ENCODE results near the gene TSC2.
"Not testable (repeated sequence)": the region's sequence is repeated elsewhere in the genome, so short reads cannot be mapped to it uniquely, and the experiment has no call there.

The TSC2 gene

DNA sequence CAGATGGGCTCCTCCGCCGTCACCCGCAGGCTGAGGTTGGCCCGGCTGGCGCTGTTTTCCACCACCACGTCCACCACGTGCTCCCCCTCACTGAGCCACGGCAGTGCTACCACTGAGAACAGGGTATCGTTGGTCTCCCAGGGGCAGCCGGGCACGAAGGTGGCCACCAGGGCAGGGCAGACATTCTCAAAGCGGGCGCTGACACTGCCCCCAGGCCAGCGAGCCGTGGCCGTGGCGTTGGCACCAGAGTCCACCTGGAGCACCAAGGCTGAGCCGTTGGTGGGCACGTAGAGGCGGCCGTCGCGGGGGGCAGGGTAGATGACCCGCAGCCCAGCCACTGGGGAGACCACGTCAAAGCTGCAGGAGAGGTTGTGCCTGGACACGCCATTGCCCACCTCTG is 66.4 kb downstream of the TSC2 start:
- peaks cover 17% of the 10 kb centered on the region for H3K36me3 ChIP-seq (ENCODE audit: control insufficient read depth, insufficient read depth, low read length)
- not testable (repeated sequence) for H3K27me3 ChIP-seq (ENCODE audit: control insufficient read depth, insufficient read depth, low read length); DNase-seq (ENCODE audit: low read depth, low spot score); H3K4me3 ChIP-seq (ENCODE audit: low read length); H3K9me3 ChIP-seq (ENCODE audit: control insufficient read depth, insufficient read depth, low read length); H3K4me1 ChIP-seq (ENCODE audit: control insufficient read depth, insufficient read depth, low read length); H3K27ac ChIP-seq (ENCODE audit: low read length)
- WGBS (ENCODE audit: insufficient coverage, insufficient read length), result no CpG with 5 or more reads among the region's 26 CpGs

DNA sequence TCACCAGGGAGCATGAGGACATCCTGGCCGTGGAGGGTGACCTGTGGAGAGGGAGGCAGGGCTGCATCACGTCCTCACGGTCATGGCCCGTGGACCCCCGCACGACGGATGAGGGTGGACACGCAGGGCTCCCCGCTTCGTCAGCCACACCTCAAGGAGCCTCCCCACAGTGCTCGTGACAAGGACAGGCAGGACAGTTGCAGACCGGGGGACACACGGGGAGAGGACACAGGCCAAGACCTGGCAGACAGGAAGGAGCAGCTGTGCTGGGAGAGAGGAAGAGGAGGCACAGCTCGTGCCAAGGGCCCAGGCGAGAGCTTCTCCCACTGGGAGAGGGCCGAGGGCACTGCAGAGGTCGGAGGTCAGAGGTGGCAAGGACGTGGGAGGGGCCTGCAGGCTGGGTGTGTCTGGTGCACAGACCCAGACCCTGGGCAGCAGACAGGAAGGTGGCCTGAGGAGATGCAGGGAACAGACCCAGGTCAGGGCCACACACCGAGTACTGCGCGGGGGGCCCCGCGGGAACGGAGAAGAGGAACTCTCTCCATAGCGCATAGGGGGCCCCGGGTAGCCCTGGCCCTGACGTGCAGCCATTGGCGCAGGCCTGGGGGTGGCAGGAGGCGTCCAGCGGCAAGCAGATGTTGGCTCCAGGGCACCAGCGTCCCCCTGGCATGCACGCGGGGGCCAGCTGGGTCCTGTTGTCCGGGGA is 67.3 kb downstream of the TSC2 start:
- peaks cover 16% of the 10 kb centered on the region for H3K36me3 ChIP-seq (ENCODE audit: control insufficient read depth, insufficient read depth, low read length)
- not testable (repeated sequence) for H3K4me1 ChIP-seq (ENCODE audit: control insufficient read depth, insufficient read depth, low read length); H3K4me3 ChIP-seq (ENCODE audit: low read length); H3K27ac ChIP-seq (ENCODE audit: low read length); H3K9me3 ChIP-seq (ENCODE audit: control insufficient read depth, insufficient read depth, low read length); H3K27me3 ChIP-seq (ENCODE audit: control insufficient read depth, insufficient read depth, low read length); DNase-seq (ENCODE audit: low read depth, low spot score)
- no CpG with 5 or more reads among the region's 34 CpGs for WGBS (ENCODE audit: insufficient coverage, insufficient read length)

DNA sequence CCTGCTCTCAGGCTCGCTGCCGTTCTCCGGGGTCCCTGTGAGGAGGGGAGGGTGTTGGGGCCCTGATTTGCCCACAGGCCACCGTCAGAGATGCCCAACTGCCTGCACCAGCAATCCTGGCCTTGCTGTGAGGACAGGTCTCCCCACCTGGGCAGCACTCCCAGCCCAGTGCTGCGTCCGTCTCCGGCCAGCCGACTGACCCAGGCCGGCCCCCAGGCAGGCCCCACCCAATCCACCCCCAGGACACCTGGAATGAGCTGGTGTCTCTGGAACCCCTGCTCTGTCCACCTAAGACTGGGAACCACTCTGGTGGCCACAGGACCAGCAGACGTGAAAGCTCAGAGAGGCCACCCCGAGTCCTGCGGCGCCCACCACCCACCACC is 67.8 kb downstream of the TSC2 start:
- H3K36me3 ChIP-seq (ENCODE audit: control insufficient read depth, insufficient read depth, low read length), result peaks cover 13% of the 10 kb centered on the region
- no CpG with 5 or more reads among the region's 13 CpGs for whole genome bisulfite sequencing (ENCODE audit: insufficient coverage, insufficient read length)
- no peak for DNase-seq (ENCODE audit: low read depth, low spot score)
- H3K4me3 ChIP-seq (ENCODE audit: low read length), result no peak overlapping the region
- no peaks in the 10 kb centered on the region; the same call in 1 of the 2 replicates for H3K4me1 ChIP-seq (ENCODE audit: control insufficient read depth, insufficient read depth, low read length)
- no peaks in the 10 kb centered on the region for H3K27me3 ChIP-seq (ENCODE audit: control insufficient read depth, insufficient read depth, low read length)
- H3K9me3 ChIP-seq (ENCODE audit: control insufficient read depth, insufficient read depth, low read length), result no peaks in the 10 kb centered on the region
- H3K27ac ChIP-seq (ENCODE audit: low read length), result no peak overlapping the region

DNA sequence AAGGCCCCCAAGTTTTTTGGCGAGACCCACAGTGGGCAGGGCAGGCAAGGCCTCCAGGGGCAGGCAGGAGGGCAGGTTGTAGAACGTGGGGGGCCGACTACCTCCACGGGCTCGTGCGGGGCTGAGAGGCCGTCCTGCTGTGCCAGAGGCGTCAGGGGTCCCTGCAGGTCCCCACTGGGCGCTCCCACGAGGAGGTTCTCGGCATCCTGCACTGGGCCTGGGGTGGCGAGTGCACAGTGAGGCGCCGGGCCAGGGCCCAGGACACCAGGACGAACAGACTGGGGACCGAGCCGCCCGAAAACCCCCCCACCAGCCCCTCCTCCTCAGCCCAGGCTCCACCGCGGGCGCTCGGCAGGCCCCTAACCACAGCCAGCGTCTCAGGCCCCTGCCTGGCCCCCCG is 68.6 kb downstream of the TSC2 start:
- not testable (repeated sequence) for H3K4me1 ChIP-seq (ENCODE audit: control insufficient read depth, insufficient read depth, low read length); H3K27me3 ChIP-seq (ENCODE audit: control insufficient read depth, insufficient read depth, low read length); H3K27ac ChIP-seq (ENCODE audit: low read length); DNase-seq (ENCODE audit: low read depth, low spot score); H3K36me3 ChIP-seq (ENCODE audit: control insufficient read depth, insufficient read depth, low read length); H3K4me3 ChIP-seq (ENCODE audit: low read length); H3K9me3 ChIP-seq (ENCODE audit: control insufficient read depth, insufficient read depth, low read length)
- WGBS (ENCODE audit: insufficient coverage, insufficient read length), result no CpG with 5 or more reads among the region's 24 CpGs

DNA sequence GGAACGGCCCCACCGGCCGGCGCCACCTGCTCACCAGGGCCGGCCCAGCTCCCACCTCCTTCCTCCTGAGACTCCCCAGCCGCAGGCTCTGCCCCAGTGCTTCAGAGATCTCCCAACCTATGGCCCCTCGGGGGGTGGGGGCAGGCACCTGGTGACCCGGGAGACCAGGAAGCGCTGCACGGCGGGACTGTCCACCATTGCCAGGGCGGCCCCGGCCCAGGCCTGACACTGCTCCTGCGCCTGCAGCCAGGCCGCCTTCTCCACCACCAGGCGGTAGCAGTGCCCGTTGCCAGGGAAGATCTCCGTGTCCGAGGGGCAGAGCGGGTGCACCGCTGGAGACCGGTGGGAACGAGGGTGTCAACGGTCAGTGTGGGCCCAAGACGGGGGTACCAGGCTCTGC is 69.6 kb downstream of the TSC2 start:
- not testable (repeated sequence) for H3K27ac ChIP-seq (ENCODE audit: low read length); H3K4me1 ChIP-seq (ENCODE audit: control insufficient read depth, insufficient read depth, low read length); H3K9me3 ChIP-seq (ENCODE audit: control insufficient read depth, insufficient read depth, low read length); H3K4me3 ChIP-seq (ENCODE audit: low read length); DNase-seq (ENCODE audit: low read depth, low spot score); H3K36me3 ChIP-seq (ENCODE audit: control insufficient read depth, insufficient read depth, low read length); H3K27me3 ChIP-seq (ENCODE audit: control insufficient read depth, insufficient read depth, low read length)
- WGBS (ENCODE audit: insufficient coverage, insufficient read length), result no CpG with 5 or more reads among the region's 25 CpGs

DNA sequence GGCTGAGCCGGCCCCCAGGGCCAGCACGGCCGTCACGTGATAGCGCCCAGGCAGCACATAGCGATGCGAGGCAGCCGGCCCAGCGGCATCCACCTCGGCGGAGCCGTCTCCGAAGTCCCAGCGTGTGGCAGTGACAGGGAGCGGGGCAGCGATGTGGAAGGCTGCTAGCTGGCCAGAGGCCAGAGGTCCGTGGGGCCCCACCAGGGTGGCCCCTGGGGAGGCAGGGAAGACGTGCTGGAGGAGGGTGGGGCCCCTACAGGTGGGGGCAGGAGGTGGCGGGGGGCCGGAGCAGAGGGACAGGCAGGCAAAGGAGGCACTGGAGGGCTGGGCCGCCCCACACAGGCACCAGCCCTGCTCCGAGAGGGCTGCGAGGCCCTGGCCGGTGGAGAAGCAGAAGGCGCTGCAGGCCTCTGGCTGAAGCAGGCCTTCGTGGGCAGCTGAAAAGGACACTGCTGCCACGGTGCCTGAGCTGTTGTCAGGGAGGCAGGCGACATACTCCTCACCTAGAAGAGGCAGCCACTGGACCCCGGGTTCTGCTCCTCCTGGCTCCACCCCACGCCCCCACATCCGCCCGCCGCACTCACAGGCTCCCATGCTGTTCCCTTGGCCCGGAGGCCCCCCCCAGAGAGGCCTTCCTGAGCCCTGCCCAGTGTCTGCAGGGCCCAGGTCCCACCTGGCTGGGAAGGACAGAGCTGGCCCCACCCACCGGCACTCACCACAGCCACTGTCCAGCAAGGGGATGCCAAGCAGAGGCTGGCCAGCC is 70.4 kb downstream of the TSC2 start:
- H3K27ac ChIP-seq (ENCODE audit: low read length); H3K9me3 ChIP-seq (ENCODE audit: control insufficient read depth, insufficient read depth, low read length); H3K36me3 ChIP-seq (ENCODE audit: control insufficient read depth, insufficient read depth, low read length); H3K4me1 ChIP-seq (ENCODE audit: control insufficient read depth, insufficient read depth, low read length); DNase-seq (ENCODE audit: low read depth, low spot score); H3K27me3 ChIP-seq (ENCODE audit: control insufficient read depth, insufficient read depth, low read length); H3K4me3 ChIP-seq (ENCODE audit: low read length): not testable (repeated sequence)
- WGBS (ENCODE audit: insufficient coverage, insufficient read length), result no CpG with 5 or more reads among the region's 35 CpGs

DNA sequence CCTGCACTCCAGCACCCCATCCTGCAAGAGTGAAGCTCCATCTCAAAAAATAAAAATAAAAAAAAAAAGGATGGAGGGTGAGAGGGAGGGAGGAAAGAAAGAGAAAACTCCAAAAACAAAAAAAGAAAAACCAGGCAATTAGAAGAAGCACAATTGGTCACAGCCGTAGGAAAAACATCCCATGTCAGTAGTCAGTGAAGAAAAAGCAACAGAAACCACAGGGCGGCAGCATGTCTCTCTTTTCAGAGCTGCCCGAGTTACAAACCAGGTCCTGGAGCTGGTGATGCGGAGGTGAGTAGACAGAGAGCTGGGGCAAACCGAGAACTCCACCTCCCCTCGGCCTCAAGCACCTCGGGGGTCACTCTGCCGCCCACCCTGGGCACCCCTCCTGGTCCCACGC is 73.5 kb downstream of the TSC2 start:
- no CpG with 5 or more reads among the region's 9 CpGs for WGBS (ENCODE audit: insufficient coverage, insufficient read length)
- not testable (repeated sequence) for H3K4me1 ChIP-seq (ENCODE audit: control insufficient read depth, insufficient read depth, low read length); H3K4me3 ChIP-seq (ENCODE audit: low read length); H3K27me3 ChIP-seq (ENCODE audit: control insufficient read depth, insufficient read depth, low read length); H3K27ac ChIP-seq (ENCODE audit: low read length); DNase-seq (ENCODE audit: low read depth, low spot score); H3K36me3 ChIP-seq (ENCODE audit: control insufficient read depth, insufficient read depth, low read length); H3K9me3 ChIP-seq (ENCODE audit: control insufficient read depth, insufficient read depth, low read length)

DNA sequence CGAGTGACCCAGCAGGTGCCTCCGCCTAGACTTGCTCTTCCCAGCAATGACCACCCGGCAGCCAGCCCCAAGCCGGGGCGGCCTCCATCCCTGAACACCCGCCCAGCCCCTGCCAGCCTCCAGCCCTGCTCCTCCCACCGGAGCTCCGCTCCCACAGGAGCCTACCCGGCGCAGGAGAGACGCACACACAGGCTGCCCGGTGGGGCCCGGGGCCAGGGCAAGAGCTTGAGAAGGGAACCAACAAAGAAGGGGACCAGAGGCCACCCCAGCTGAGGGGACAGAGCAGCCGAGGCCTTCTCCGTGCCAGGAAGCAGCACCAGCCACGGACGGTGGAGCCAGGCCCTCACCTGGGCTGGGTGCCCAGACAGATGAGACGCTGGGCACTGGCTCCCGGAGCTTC is 74.1 kb downstream of the TSC2 start:
- no CpG with 5 or more reads among the region's 19 CpGs for WGBS (ENCODE audit: insufficient coverage, insufficient read length)
- no peaks in the 10 kb centered on the region for H3K9me3 ChIP-seq (ENCODE audit: control insufficient read depth, insufficient read depth, low read length)
- DNase-seq (ENCODE audit: low read depth, low spot score), result no peak
- peaks cover 4% of the 10 kb centered on the region; the same call in 1 of the 2 replicates for H3K4me1 ChIP-seq (ENCODE audit: control insufficient read depth, insufficient read depth, low read length)
- H3K27me3 ChIP-seq (ENCODE audit: control insufficient read depth, insufficient read depth, low read length), result no peaks in the 10 kb centered on the region
- H3K4me3 ChIP-seq (ENCODE audit: low read length), result no peak overlapping the region
- no peaks in the 10 kb centered on the region for H3K36me3 ChIP-seq (ENCODE audit: control insufficient read depth, insufficient read depth, low read length)
- H3K27ac ChIP-seq (ENCODE audit: low read length), result no peak overlapping the region

DNA sequence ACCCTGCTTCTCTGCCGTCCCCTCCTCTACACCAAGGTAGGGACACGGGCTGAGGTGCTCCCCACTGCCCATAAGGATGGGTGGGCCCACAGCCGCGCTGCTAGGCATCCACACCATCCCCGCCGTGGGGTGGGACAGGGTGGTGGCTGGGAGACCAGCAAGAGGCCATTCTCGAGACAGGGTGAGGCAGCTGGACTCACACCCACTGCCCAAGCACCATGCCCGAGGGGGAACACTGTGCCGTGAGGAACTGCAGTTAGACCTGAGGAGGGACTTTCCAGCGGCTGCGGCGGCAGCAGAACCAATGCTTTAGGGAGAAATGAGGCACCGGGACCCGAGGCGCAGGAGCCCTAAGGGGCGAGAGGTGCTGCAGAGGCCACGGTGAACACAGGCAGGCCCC is 74.6 kb downstream of the TSC2 start:
- WGBS (ENCODE audit: insufficient coverage, insufficient read length), result no CpG with 5 or more reads among the region's 17 CpGs
- H3K36me3 ChIP-seq (ENCODE audit: control insufficient read depth, insufficient read depth, low read length), result no peaks in the 10 kb centered on the region
- H3K9me3 ChIP-seq (ENCODE audit: control insufficient read depth, insufficient read depth, low read length), result no peaks in the 10 kb centered on the region
- H3K4me1 ChIP-seq (ENCODE audit: control insufficient read depth, insufficient read depth, low read length), result peaks cover 4% of the 10 kb centered on the region; the same call in 1 of the 2 replicates
- H3K27ac ChIP-seq (ENCODE audit: low read length), result no peak overlapping the region
- no peak overlapping the region for H3K4me3 ChIP-seq (ENCODE audit: low read length)
- H3K27me3 ChIP-seq (ENCODE audit: control insufficient read depth, insufficient read depth, low read length), result no peaks in the 10 kb centered on the region
- DNase-seq (ENCODE audit: low read depth, low spot score), result no peak

DNA sequence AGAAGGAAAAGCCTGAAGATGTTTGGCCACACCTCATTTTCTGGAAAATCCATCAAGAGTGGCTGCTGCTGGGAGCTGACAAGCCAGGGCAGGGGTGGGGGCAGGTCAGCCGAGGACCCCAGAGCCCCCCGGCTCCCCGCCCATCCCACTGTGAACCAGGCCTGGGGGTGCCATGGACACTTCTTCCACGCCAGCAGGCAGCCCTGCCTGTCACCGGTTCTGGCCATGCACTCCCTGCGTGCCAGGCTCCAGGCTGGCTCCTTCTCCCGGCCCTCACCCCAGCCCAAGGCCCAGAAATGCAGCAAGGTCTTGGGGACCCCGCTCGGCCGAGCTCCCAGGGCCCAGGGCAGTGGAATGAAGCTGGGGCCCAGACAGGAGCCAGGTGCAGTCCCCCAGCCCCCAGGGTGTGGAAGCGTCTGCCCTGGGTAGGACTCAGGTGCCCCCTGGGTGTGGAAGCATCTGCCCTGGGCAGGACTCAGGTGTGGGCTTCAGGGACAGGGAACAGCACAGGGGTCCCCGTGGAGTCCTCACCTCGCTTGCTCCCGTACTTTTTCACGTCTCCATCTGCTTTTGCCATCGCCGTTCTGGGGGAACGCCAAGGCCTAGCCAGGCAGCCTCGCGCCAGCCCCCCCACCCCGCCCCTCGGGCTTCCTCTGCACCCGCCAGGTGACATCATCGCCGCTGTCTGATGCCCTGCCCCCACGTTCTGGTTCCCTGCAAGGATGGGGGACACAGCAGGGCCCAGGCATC is 75.3 kb downstream of the TSC2 start:
- not testable (repeated sequence) for H3K27me3 ChIP-seq (ENCODE audit: control insufficient read depth, insufficient read depth, low read length); H3K4me1 ChIP-seq (ENCODE audit: control insufficient read depth, insufficient read depth, low read length); H3K36me3 ChIP-seq (ENCODE audit: control insufficient read depth, insufficient read depth, low read length); DNase-seq (ENCODE audit: low read depth, low spot score); H3K27ac ChIP-seq (ENCODE audit: low read length); H3K9me3 ChIP-seq (ENCODE audit: control insufficient read depth, insufficient read depth, low read length); H3K4me3 ChIP-seq (ENCODE audit: low read length)
- no CpG with 5 or more reads among the region's 26 CpGs for WGBS (ENCODE audit: insufficient coverage, insufficient read length)
